IMR-90 (cell line): Measurements from ENCODE around the gene CNNM2.

ENCODE experiments used
- POLR2A ChIP-seq: IDR thresholded peaks from 2 replicates; pipeline ENCODE4 v1.6.1; 2012; ENCODE audit warnings: mild to moderate bottlenecking, low read depth, low read length
- USF2 ChIP-seq: fragments of 150-350 bp; IDR thresholded peaks from 2 replicates; pipeline ENCODE4 v1.6.1; 2017; ENCODE audit warnings: mild to moderate bottlenecking, antibody characterized with exemption, low read length, low read depth
- TF ChIP-seq, protein P1 (sequence below): conservative IDR thresholded peaks from 2 replicates; pipeline ENCODE4 v1.5.1; 2012; ENCODE audit warnings: mild to moderate bottlenecking, low read depth, low read length, improper control_type of control experiment

DNA sequence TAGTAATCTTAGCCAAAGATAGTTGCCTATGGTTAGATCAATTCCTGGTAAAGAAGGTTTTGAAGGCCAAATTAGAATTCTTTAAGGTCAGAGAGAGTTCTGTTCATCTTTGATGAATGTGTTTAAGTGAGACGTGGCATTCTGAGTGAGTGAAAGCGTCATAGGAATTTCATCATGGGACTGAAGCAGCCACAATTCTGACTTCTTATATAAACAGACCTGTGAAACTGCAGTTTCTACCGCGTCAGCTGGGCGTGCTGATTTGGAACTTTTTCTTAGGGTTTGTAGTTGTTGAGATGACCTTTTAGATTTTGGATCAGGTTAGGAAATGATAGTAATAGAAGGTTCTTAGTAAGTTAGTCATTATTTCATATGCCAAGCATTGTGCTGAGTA, 103.8 kb downstream of the CNNM2 start:
- TF ChIP-seq, protein P1, sequence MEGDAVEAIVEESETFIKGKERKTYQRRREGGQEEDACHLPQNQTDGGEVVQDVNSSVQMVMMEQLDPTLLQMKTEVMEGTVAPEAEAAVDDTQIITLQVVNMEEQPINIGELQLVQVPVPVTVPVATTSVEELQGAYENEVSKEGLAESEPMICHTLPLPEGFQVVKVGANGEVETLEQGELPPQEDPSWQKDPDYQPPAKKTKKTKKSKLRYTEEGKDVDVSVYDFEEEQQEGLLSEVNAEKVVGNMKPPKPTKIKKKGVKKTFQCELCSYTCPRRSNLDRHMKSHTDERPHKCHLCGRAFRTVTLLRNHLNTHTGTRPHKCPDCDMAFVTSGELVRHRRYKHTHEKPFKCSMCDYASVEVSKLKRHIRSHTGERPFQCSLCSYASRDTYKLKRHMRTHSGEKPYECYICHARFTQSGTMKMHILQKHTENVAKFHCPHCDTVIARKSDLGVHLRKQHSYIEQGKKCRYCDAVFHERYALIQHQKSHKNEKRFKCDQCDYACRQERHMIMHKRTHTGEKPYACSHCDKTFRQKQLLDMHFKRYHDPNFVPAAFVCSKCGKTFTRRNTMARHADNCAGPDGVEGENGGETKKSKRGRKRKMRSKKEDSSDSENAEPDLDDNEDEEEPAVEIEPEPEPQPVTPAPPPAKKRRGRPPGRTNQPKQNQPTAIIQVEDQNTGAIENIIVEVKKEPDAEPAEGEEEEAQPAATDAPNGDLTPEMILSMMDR = no peak
- no peak for TF ChIP-seq POLR2A
- peak; percentile 4; the same call in 1 of the 2 replicates for TF ChIP-seq USF2
